HepG2 (cell line): Measurements from ENCODE around the gene NOL4L. TPM values are rescaled to one million over a fixed set of nuclear protein-coding genes. Genes with fewer than 3 reads are reported as not detected.
A peak's percentile ranks its signal among the peaks of the same experiment; 100 is the strongest.

Source experiments
- ADNP ChIP-seq: sonication (generic); formaldehyde crosslinking; IDR thresholded peaks from 2 replicates; pipeline ENCODE4 v1.4.0; 2020; ENCODE audit warnings: missing genetic modification reagents
- AGO2 ChIP-seq: fragments of 200-400 bp; formaldehyde crosslinking; optimal IDR thresholded peaks from 2 replicates; pipeline ENCODE3; 2017; ENCODE audit warnings: mild to moderate bottlenecking, low read depth, low read length, moderate library complexity
- CREB1 ChIP-seq, 2 experiments: fragments of 450-650 bp in 1 of 2; IDR thresholded peaks; 2 replicates each; pipeline ENCODE4 v1.6.1; 2016 to 2017; ENCODE audit warnings: control low read depth in 1 of 2, mild to moderate bottlenecking in 1 of 2, missing compliant biosample characterization in 1 of 2, missing genetic modification characterization in 1 of 2
- MTA3 ChIP-seq: sonication (generic); formaldehyde crosslinking; IDR thresholded peaks from 2 replicates; pipeline ENCODE4 v1.4.0; 2020; ENCODE audit warnings: missing genetic modification reagents
- MTF2 ChIP-seq: sonication (generic); formaldehyde crosslinking; IDR thresholded peaks from 2 replicates; pipeline ENCODE4 v1.5.0; 2020; ENCODE audit warnings: missing genetic modification reagents, borderline replicate concordance
- MZF1 ChIP-seq: sonication (generic); formaldehyde crosslinking; IDR thresholded peaks from 2 replicates; pipeline ENCODE4 v1.8.1; 2023; ENCODE audit warnings: mild to moderate bottlenecking, missing genetic modification reagents, borderline replicate concordance
- NCOR1 ChIP-seq: fragments of 200-600 bp; sonication (generic); IDR thresholded peaks from 2 replicates; pipeline ENCODE4 v1.7.0; 2017; ENCODE audit warnings: antibody characterized with exemption, low read length, borderline replicate concordance
- RARA ChIP-seq: IDR thresholded peaks from 2 replicates; pipeline ENCODE4 v1.6.1; 2016; ENCODE audit warnings: missing genetic modification reagents, missing compliant biosample characterization
- RBFOX2 ChIP-seq: fragments of 200-400 bp; formaldehyde crosslinking; IDR thresholded peaks from 2 replicates; pipeline ENCODE4 v1.6.1; 2017; ENCODE audit warnings: low read depth, mild to moderate bottlenecking, low read length
- TEAD3 ChIP-seq: optimal IDR thresholded peaks from 2 replicates; pipeline ENCODE3; 2016; ENCODE audit warnings: borderline replicate concordance
- ZNF143 ChIP-seq: sonication (generic); formaldehyde crosslinking; IDR thresholded peaks from 2 replicates; pipeline ENCODE4 v1.4.0; 2020; ENCODE audit warnings: missing genetic modification reagents
- ZNF263 ChIP-seq: sonication (generic); formaldehyde crosslinking; IDR thresholded peaks from 2 replicates; pipeline ENCODE4 v1.4.0; 2020; ENCODE audit warnings: missing genetic modification reagents
- ZNF264 ChIP-seq: sonication (generic); formaldehyde crosslinking; IDR thresholded peaks from 2 replicates; pipeline ENCODE4 v1.4.0; 2020; ENCODE audit warnings: missing genetic modification reagents
- ZNF337 ChIP-seq: sonication (generic); formaldehyde crosslinking; IDR thresholded peaks from 2 replicates; pipeline ENCODE4 v1.5.1; 2020; ENCODE audit warnings: missing genetic modification reagents, low read depth, mild to moderate bottlenecking, borderline replicate concordance
- ZNF431 ChIP-seq: sonication (generic); formaldehyde crosslinking; IDR thresholded peaks from 2 replicates; pipeline ENCODE4 v1.9.0; 2022; ENCODE audit warnings: missing genetic modification reagents, low read depth, mild to moderate bottlenecking, borderline replicate concordance
- ZNF543 ChIP-seq: sonication (generic); formaldehyde crosslinking; IDR thresholded peaks from 2 replicates; pipeline ENCODE4 v1.4.0; 2020; ENCODE audit warnings: mild to moderate bottlenecking, missing genetic modification reagents
- ZNF564 ChIP-seq: sonication (generic); formaldehyde crosslinking; IDR thresholded peaks from 2 replicates; pipeline ENCODE4 v1.8.1; 2023; ENCODE audit warnings: mild to moderate bottlenecking, missing genetic modification reagents
- ZNF660 ChIP-seq: sonication (generic); formaldehyde crosslinking; IDR thresholded peaks from 2 replicates; pipeline ENCODE4 v1.5.1; 2020; ENCODE audit warnings: mild to moderate bottlenecking, low read depth, missing genetic modification reagents, borderline replicate concordance
- ZNF75D ChIP-seq: sonication (generic); formaldehyde crosslinking; IDR thresholded peaks from 2 replicates; pipeline ENCODE4 v1.8.1; 2023; ENCODE audit warnings: missing genetic modification reagents, mild to moderate bottlenecking, borderline replicate concordance
- polyA plus RNA-seq, 8 experiments: library from polyadenylated mRNA; depleted of rRNA in 3 of 8; stranded (reverse) in 7 of 8; unstranded in 1 of 8; fragments of >200 nt; fragmentation: Illumina TruSeq in 4 of 8; extraction: Trizol in 4 of 8; gene quantifications; 2 replicates each; pipeline versions ENCODE4 v1.2.1 to v1.2.3, GENCODE V29; 2011 to 2016; ENCODE audit warnings: low read depth in 4 of 8, missing spikeins in 1 of 8, mixed read lengths in 1 of 8; ENCODE audit not compliant: insufficient read depth in 1 of 8
- total RNA-seq, 5 experiments: library from RNA; depleted of rRNA; stranded (reverse); fragments of >200 nt; fragmentation: Illumina TruSeq; extraction: Trizol; gene quantifications; 2 replicates each; pipeline ENCODE4 v1.2.3, GENCODE V29; 2016; ENCODE audit warnings: low read depth in 1 of 5
- TF ChIP-seq, protein P1 (sequence below): sonication (generic); formaldehyde crosslinking; conservative IDR thresholded peaks from 2 replicates; pipeline ENCODE4 v1.8.0; 2022; ENCODE audit warnings: mild to moderate bottlenecking, moderate library complexity, missing genetic modification reagents
- TF ChIP-seq, protein P2 (sequence below): sonication (generic); formaldehyde crosslinking; IDR thresholded peaks from 2 replicates; pipeline ENCODE4 v1.4.0; 2020; ENCODE audit warnings: missing genetic modification reagents
- TF ChIP-seq, protein P3 (sequence below): sonication (generic); formaldehyde crosslinking; IDR thresholded peaks from 2 replicates; pipeline ENCODE4 v1.8.0; 2022; ENCODE audit warnings: missing genetic modification reagents, low read depth, mild to moderate bottlenecking, borderline replicate concordance
- TF ChIP-seq, protein P4 (sequence below): sonication (generic); formaldehyde crosslinking; IDR thresholded peaks from 2 replicates; pipeline ENCODE4 v1.4.0; 2020; ENCODE audit warnings: mild to moderate bottlenecking, missing genetic modification reagents
- TF ChIP-seq, protein P5 (sequence below): IDR thresholded peaks from 2 replicates; pipeline ENCODE4 v1.6.1; 2016; ENCODE audit warnings: low read depth, control low read depth

NOL4L gene
- total and polyA plus RNA-seq, 2 of the 13 experiments (the other 11 are each of a cell fraction or from before 2014, with no cell fraction given) = 16.6 to 35.4 TPM

DNA sequence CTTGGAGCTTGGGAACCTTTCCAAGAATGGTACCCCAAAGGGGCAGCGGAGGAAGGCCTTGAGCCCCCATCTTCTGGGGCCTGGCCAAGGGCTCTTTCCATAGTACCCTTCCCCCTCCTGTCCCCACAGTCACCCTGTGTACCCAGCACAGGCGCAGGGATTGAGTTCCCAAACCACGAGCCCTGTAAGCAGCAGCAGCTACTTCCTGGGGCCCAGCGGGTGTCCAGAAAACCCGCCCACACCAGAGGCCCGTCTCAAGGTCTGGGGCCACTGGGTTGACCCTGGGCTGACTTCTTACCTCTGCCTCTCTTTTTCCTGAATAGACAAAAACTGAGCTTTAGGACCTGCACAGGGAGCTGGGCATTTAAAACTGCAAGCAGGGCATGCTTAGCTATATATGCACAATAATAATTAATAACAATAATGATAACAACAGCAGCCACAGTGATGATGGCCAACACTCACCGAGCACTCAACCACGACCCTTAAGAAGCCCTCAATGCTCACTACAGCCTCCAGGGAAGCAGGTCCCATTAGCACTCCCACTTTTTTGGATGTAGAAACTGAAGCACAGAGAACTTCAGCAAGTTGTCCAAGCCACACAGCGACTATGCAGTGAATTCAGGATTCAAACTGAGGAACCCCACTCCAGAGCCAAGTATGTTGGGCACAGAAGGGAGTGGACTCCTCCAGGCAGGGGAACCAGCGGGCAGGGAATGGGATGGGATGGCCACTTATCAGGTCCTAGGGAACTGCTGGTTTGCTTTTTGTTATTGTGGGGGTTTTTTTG, 14.5 kb downstream of the NOL4L start (continued):
- peak; percentile 98 for TF ChIP-seq RARA (CRISPR knock-in tag)
- TF ChIP-seq CREB1 (IDR thresholded peaks at IDR 0.05) = no peak
- no peak for TF ChIP-seq CREB1 (CRISPR knock-in tag; IDR thresholded peaks at IDR 0.05)
- TF ChIP-seq, protein P1, sequence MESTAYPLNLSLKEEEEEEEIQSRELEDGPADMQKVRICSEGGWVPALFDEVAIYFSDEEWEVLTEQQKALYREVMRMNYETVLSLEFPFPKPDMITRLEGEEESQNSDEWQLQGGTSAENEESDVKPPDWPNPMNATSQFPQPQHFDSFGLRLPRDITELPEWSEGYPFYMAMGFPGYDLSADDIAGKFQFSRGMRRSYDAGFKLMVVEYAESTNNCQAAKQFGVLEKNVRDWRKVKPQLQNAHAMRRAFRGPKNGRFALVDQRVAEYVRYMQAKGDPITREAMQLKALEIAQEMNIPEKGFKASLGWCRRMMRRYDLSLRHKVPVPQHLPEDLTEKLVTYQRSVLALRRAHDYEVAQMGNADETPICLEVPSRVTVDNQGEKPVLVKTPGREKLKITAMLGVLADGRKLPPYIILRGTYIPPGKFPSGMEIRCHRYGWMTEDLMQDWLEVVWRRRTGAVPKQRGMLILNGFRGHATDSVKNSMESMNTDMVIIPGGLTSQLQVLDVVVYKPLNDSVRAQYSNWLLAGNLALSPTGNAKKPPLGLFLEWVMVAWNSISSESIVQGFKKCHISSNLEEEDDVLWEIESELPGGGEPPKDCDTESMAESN = no peak
- peak; percentile 59; the same call in 1 of the 2 replicates for TF ChIP-seq MZF1 (CRISPR knock-in tag)
- TF ChIP-seq, protein P2, sequence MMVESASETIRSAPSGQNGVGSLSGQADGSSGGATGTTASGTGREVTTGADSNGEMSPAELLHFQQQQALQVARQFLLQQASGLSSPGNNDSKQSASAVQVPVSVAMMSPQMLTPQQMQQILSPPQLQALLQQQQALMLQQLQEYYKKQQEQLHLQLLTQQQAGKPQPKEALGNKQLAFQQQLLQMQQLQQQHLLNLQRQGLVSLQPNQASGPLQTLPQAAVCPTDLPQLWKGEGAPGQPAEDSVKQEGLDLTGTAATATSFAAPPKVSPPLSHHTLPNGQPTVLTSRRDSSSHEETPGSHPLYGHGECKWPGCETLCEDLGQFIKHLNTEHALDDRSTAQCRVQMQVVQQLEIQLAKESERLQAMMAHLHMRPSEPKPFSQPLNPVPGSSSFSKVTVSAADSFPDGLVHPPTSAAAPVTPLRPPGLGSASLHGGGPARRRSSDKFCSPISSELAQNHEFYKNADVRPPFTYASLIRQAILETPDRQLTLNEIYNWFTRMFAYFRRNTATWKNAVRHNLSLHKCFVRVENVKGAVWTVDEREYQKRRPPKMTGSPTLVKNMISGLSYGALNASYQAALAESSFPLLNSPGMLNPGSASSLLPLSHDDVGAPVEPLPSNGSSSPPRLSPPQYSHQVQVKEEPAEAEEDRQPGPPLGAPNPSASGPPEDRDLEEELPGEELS (CRISPR knock-in tag) = no peak
- no peak for TF ChIP-seq ADNP (CRISPR knock-in tag)
- no peak for TF ChIP-seq ZNF263 (CRISPR knock-in tag)
- TF ChIP-seq, protein P3, sequence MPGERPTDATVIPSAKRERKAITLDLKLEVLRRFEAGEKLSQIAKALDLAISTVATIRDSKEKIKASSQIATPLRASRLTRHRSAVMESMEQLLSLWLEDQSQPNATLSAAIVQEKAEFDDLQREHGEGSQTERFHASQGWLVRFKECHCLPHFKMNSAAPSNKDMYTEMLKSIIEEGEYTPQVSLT (CRISPR knock-in tag) = no peak
- TF ChIP-seq MTF2 (CRISPR knock-in tag) = no peak
- no peak for TF ChIP-seq ZNF75D (CRISPR knock-in tag)
- no peak for TF ChIP-seq ZNF264 (CRISPR knock-in tag)
- no peak for TF ChIP-seq ZNF660 (CRISPR knock-in tag)
- no peak for TF ChIP-seq NCOR1
- TF ChIP-seq, protein P4, sequence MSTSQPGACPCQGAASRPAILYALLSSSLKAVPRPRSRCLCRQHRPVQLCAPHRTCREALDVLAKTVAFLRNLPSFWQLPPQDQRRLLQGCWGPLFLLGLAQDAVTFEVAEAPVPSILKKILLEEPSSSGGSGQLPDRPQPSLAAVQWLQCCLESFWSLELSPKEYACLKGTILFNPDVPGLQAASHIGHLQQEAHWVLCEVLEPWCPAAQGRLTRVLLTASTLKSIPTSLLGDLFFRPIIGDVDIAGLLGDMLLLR = no peak
- TF ChIP-seq ZNF337 = no peak
- TF ChIP-seq ZNF543 (CRISPR knock-in tag) = peak; percentile 85; the same call in 1 of the 2 replicates
- TF ChIP-seq, protein P5, sequence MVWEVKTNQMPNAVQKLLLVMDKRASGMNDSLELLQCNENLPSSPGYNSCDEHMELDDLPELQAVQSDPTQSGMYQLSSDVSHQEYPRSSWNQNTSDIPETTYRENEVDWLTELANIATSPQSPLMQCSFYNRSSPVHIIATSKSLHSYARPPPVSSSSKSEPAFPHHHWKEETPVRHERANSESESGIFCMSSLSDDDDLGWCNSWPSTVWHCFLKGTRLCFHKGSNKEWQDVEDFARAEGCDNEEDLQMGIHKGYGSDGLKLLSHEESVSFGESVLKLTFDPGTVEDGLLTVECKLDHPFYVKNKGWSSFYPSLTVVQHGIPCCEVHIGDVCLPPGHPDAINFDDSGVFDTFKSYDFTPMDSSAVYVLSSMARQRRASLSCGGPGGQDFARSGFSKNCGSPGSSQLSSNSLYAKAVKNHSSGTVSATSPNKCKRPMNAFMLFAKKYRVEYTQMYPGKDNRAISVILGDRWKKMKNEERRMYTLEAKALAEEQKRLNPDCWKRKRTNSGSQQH = no peak
- TF ChIP-seq ZNF143 = no peak
- peak; percentile 11 for TF ChIP-seq TEAD3 (CRISPR knock-in tag)
- TF ChIP-seq MTA3 (CRISPR knock-in tag) = no peak
- no peak for TF ChIP-seq AGO2
- TF ChIP-seq ZNF564 = peak; percentile 37; the same call in 1 of the 2 replicates
- TF ChIP-seq RBFOX2 = no peak
- TF ChIP-seq ZNF431 = no peak
